ENCODE results near the gene FOXC1.
A peak's percentile ranks its signal among the peaks of the same experiment; 100 is the strongest.

The FOXC1 gene

DNA sequence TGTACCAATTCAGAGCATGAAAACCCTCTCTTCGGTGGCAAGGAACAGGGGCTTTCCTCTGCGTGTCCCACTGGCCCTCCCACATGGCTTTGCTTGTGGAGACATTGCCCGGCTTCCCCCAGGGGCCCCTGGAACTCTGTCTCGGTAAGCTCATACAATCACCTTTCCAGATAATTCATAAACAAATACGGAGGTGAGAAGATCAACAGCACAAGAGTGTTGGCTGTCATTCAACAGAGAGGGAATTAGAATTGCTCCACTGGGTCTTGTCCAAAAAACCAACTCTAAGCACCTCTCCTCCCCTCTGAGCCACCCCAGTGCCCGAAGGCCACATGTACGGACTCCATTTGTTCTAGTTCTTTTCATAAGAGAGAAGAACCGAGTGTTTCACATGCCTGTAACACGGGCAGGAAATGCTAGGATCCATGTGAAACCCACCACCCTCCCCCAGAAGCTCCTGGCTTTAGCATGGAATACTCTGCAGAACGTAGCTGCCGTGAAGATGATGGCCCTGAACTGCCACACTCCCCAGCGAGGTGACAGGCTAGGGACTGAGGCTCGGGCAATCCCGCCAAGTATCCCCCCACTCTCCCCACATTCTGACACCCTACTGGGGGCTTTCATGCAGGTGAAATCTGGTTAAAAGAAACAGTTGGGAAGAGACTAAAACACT is 24.6 kb upstream of the FOXC1 start:
- peak; percentile 36 for DNase-seq (ENCODE audit: low spot score)

DNA sequence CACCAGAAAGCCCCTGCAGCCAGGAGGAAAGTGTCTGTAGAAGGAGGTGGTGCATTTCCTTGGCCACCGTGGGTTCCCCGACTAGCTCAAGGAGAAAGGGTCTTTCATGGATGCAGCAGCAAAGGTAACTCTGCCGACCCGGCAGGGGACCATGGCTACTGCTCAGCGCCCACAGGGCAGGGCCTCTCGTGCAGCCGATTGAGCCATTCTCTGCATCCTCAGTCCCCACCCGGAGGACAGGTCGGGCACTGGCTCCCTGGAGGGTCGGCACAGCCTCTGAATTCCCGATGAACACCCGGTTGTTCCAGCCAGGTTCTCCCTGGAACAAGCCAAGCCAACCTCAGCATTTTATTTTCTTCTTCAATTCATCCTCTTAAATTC is 24.1 kb upstream of the FOXC1 start:
- no peak for DNase-seq (ENCODE audit: low spot score)

DNA sequence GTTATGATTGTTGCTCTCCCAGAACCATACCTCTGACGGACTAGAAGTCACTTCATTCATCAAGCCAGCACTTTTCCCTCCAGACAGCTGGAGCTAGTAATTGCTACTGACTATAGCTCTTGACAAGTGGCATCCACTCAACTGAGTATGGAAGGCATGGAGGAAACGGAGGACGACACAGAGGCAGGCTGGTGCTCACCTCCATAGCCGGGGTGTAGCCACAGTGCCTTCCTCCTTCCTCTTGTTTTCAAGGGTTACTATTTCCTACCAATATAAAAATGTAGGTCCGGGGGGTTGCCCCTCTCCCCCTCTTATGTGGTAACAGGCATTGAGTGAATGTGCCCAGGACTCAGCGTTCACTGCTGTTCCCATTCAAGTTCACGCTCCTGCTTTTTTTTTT is 23.5 kb upstream of the FOXC1 start:
- DNase-seq (ENCODE audit: low spot score): no peak

DNA sequence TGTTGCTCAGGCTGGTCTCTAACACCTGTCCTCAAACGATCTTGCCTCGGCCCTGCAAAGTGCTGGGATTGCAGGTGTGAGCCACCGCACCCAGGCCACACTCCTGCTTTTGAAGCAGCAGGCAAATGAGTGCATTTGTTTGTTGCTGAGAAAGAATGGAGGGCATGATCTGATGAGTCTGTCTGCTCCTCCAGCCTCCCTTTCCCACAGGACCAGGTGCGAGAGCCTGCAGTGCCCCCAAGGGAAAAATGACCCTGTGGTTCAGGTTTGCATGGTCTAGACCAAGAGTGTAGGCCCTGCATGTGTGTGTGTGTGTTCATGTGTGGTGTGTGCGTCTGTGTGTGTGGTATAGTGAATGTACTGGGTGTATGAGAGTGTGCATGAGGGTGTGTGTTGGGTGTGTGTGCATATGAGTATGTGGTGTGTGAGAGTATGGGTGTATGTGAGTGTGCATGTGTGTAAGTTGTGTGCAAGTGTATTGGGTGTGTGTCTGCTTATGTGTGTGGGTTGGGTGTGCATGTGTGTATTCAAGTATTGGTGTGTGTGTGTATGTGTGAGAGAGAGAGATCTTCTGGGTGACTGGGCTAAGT is 22.8 kb upstream of the FOXC1 start:
- DNase-seq (ENCODE audit: low spot score): no peak

DNA sequence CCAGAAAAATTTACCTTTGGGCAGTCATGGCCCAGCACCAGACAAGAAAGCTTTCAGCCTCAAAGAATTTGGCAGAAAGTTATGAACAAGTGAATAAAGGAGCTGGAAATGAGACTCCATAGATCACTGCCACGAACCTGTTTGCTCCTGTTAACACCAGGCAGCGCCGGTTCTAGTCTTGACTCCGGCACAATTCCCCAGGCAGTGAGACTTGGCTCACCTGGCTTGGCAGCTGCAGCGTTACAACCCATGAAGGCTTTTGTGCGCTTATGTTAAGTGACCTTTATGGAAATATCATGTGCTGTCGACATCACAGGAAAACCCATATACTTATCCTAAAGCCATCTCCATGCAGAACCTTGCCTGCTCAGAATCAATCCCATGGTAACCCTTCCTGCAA is 22.2 kb upstream of the FOXC1 start:
- DNase-seq (ENCODE audit: low spot score): no peak

DNA sequence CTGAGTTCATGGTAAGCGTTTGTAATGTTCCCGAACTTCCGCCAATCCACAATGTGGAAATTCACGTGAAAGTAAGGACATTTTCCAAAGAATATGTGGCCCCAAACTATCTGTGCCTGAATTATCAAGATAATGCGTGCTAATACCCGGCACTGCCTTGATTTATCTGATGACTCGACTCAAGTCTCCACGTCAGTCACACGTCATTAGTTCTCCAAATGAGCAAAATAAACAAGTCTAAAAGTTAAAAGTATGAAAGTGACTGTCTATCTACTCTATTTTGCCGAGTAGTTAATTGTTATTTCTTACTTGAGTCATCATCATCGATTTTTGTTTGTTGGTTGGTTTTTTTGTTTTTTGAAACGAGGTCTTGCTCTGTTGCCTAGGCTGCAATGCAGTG is 21.7 kb upstream of the FOXC1 start:
- no peak for DNase-seq (ENCODE audit: low spot score)

DNA sequence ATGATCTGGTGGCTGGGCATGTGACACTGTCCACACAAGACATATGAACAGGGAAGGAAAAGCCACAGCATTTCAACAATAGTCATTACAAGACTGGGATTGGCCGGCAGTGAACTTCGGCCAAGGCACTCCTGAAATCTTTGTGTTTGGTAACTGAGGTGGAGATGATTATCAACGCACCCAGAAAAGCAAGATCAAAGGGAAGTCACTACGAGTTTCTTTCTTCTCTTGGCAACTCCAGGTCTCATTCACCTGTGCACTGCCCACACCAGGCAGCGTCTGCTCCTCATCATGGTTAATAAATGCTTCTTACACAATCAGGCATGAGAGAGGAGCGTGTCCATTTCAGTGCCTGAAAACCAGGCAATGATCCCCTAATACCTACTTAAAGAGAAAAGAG is 20.5 kb upstream of the FOXC1 start:
- no peak for DNase-seq (ENCODE audit: low spot score)

DNA sequence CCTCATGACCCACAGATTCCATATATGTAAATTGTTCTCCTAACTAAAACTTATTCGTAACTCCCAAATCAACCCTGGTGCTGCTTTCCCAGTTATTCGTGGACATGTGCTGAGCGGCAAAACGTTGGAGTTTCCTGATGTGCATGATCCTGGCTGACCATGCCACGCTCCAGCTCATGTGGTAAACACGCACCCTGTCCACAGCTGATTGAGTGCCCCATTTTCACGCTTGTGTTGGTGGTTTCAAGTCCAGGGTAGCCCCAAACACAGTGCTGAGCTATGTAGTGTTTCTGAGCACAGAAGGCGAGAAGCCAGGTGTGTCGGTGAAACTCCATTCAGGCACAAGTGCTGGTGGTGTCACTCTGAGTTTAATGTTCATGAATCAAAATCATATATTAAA is 19.1 kb upstream of the FOXC1 start:
- peak; percentile 34 for DNase-seq (ENCODE audit: low spot score)

DNA sequence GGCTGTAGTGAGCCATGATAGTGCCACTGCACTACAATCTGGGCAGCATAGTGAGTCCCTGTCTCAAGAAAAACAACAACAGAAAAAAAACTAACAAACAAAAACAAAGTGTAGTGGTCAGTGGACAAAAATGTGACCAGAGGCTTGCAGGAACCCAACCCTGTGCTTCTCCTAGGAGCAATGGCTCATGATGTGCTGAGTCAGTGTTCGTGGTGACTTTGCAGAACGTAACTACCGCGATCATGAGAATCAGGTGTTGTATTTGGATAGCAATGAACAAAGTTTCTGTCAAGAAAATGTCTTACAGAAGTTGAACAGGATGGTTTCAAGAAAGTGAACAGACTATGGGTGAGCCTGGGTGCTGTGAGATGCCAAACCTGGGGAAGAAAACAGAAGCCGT is 18.5 kb upstream of the FOXC1 start:
- DNase-seq (ENCODE audit: low spot score): peak; percentile 44

DNA sequence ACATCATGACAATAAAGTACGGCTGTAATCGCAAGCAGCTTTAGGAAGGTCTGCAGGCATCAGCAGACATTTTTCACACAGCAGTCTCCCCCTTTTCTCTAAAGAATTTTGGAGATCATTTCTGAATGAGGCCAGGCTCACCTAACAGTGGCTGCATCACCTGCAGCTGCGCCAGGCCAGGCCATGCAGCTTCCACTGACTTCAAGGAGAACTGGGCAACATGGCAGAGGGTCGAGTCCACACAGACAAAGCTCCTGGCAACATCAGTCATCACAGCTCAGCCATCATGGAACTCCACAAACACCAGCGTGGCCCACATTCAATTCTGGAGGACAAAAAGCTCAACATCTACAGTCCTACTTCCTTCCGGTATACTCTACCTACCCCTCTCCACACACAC is 17.8 kb upstream of the FOXC1 start:
- DNase-seq (ENCODE audit: low spot score): peak; percentile 36

DNA sequence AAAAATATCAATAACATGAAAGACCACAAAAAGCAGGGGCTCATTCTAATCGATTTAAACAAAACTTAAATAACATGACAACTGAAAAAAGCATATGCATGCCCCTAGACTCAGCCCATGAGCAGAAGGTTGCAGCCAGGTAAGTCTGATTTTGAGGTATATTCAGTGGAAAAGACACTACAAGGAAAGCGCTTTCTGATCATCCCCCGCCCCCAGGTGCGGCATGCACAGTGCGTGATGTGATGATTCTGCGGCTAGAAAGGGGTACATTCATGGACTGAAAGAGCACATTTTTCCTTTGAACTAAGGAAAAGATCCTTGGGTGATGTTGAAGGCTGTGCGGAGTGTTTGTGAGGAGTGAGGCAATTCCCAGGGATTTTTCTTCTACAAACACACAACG is 16.9 kb upstream of the FOXC1 start:
- DNase-seq (ENCODE audit: low spot score): peak; percentile 26

DNA sequence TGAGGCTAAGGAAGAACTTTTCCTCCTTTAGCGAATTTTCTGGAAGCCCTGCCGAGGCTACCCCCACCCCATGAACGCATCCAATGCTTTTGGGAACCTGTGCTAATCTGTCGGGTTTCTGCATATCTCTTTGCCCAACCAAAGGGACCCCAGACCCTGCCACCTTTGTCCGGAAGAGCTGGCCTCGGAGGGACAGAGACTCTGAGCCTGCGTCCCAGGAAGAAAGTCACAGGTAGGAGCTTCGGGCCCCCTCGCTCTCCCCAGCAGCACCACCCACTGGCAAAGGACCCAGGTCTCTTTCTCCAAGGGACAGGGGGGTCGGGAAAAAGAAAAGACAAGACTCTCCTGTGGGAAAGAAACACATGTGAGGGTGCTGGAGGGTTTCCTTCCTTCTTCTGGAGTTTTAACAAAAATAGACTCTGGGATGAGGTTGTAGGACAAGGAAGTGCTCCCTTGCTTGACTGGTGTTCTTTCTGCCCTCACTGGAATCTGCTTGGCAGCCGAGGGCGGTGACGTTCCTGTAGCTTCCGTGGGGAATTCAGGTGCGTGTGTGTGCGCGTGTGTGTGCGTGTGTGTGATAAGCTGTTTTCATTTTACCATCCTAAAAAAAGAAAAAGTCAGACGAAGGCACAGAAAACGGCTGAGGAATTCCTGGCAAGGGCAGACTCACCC is 16.3 kb upstream of the FOXC1 start:
- DNase-seq (ENCODE audit: low spot score): peak; percentile 60

DNA sequence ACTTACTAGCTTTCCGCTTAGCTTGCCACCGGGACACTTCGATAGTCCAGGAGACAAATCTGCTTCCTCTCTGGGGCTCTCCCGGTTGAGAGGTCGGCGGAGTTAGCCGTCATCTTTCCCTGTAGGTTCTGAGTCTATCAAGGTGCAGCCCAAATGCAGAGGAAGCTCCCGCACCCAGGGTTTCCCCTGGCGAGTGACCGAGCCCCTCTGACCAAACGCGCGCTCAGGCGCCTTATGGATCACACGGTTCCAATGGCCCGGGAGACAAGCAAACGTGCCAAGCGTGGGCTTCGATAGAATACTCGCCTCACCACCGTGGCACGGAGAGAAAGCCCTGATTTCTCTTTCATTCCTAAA is 15.8 kb upstream of the FOXC1 start:
- DNase-seq (ENCODE audit: low spot score): peak; percentile 51

DNA sequence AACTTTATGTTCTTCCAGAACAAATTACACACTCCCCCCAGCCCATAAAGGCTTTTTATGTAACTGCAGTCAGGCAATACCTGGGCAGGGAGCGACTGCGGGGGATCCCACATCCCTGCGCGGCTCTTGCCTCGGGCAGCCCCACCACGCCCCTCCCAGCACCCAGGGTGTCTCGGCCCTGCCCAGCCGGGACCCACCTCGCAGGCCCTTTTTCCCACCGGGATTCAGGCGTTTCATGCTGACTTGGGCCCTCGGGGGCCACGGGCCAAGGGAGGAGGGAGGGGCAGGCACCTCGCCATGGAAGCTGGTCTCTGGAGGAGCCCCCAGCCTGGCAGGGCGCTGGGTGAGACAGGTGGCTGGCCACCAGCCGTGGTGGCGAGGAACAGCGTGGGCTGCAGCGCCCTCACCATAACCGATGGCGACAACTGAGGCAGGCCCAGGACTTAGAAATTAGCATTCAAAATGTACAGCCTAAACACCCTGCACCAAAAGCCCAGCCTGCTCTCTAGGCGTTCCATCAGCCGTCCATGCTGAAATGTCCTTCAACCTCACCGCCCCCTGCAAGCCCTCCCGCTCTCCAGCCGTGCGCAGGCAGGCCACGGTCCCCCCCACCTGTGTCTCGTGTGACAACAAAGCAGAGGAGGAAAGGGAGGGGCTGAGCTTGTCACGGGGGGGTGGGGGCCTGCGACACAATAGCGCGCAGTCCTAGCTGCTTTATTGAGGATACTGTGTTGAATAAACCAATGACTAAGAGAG is 15.1 kb upstream of the FOXC1 start:
- peak; percentile 55 for DNase-seq (ENCODE audit: low spot score)

DNA sequence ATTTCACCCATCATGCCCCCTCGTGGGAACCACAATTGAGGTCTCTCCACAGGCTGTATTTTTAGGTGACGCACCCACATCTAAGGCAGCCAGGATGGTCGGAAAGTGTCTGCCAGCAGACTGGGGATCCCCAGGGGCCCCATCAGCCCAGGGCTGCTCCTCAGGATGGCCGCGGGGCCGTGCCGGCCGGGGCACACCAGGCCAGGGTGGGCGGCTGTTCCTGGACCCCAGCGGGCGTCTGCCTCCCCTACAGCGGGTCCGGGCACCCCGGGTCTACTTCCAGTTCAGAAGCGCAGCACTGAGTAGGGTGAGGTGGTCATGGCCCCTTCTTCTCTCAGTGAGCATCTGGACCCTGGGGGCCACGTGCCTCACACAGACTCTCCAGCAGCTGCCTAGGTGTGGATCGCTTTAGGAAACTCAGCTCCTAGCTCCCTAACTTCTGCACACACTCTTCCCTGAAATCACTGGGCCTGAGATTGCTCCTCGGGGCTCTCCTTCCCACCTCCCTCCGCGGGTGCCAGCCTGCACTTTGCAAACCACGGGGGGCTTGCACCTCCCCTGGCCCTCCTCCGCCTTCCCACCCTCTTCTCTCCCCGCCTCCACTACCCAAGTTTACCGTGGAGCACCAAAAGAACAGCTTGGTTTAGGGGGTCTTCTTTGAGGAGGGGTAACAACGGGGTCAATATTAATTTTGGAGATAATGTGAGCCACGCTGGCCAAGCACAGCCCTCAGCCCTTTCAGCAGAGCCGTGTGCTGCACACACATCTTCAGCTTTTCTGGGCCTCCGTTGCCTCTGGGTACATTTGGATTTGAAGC is 14.2 kb upstream of the FOXC1 start:
- DNase-seq (ENCODE audit: low spot score): peak; percentile 46

DNA sequence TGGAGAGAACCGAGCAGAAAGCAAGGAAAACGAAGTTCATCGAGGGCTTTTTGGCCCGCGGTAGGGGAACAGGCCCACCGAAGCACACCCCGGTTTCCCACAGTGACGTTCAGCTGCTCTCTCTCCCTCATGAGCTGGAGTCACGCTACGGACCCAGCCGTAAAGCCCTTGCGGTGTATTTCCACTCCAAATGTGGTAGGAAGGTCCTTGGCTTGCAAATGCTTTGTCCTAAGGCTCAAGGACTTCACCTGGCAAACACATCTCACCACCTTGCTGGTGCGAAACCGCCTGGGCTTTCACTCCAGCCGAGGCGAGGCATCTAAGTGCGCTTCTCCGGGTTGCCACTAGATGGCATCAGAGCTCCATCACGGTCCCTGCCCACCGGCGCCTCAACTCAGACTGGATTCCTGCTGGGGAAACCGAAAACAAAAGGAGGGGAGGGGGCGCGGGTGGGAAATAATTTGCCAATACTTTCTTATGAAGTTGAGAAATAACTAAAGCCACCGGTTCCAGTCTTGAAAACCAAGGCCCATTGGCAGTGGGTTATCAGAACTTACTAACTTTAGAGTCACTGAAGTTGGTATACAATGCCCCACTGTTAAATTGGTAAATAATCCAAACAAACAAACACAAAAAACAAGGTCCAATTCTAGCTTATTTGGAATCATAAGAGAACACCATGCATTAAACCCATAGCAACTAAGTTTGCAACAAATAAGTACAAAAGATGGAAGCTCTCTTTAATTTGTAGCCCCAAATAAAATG is 13.4 kb upstream of the FOXC1 start:
- DNase-seq (ENCODE audit: low spot score): peak; percentile 83

DNA sequence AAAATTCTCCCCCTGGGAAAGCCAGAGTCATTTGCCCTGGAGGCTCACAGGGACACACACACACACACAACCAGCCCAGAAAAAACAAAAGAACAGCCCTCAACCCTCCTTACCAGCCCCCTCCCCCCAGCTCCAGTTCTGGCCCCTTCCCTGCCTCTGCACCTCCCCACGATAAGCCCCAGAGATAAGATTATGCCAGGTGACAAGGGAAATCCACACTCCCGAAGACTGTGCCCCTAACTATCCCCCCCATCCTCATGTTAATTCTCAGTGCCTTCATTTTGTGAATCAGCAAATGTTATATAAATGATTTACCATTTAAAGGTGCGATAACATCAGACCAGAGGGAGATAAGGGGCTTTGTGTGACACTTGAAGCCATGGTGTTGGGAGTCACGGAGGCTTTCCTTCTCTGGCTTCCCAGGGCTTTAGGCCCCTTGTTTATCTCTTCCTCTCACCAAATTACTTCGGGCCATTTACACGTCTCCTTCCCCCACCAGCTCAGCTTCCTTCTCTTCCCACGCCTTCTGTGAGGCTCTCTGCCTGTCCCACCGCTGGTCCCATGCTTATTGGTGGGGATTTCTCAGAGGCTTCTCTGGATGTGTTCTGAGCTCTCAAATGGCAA is 12.5 kb upstream of the FOXC1 start:
- no peak for DNase-seq (ENCODE audit: low spot score)

DNA sequence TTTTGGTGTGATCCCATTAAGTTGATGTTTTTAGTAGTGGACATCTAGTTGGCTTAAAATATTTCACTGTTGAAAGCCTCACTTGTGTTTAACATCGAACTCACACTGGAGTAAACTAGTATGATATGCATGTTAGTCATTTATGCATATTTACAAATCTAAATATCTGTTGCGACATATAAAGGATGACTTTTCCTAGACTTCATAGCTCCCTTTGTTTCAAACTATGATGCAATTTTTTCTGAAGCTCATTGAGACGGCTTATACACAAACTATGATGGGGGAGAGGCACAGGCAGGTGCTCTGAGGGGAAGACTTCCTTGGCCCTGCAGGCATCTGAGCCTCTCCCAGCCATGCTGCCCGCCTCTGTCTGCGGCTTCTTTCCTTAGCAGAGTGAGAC is 11.8 kb upstream of the FOXC1 start:
- no peak for DNase-seq (ENCODE audit: low spot score)

DNA sequence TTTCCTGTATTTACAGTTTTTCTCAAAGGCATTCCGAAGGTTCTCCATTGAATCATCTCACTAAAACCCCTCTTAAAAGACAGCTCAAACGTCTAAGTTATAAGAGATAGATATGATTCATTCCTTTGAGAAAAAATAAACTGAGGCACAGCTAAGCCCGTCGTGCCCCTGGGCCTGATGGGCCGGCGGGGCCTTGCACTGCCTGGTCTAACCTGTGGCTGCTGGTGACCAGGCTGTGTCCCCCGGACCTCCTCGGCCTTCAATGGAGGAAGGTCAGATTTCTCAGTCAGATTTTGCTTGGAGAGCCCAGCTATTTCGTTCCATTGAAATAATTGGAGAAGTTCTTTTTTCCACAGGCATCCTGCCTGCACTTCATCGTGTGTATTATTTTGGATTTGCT is 11.3 kb upstream of the FOXC1 start:
- DNase-seq (ENCODE audit: low spot score): no peak

DNA sequence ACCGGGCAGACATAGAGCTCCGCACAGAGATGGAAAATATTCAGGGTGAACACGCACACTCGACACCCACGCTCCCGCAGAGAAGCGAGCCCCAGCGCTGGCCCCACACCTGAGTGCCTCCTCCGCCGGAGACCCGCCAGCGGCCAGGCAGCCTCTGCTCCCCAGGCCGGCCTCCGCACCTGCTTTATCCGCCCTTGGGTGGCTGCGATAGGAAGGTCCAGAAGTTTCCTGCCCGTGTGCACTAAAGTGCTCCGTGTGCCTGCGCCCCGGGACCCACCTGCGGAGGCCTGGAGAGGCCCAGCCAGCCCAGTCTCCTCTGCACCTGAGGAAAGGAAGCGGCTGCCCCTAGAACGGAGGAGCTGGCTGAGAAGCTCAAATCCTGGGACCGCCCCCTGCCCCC is 10.8 kb upstream of the FOXC1 start:
- no peak for DNase-seq (ENCODE audit: low spot score)

DNA sequence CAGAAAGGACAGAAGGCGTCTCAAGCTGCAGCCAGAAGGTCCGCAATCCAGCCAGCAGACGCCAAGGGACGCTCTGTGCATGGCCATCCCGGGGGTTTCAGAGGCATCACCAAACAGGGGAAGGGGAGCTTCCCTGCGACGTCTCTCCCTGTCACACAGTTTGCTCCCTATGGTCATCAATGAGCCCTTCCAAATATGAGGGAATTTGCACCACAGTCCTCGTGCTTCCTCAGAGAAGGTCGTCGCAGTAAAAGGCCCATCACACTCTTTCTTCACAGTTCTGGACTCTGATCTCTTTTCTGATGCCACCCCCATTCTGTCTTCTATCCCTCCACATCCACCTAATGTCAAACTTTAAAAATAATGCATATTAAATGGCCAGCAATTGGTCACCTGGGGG is 10.2 kb upstream of the FOXC1 start:
- no peak for DNase-seq (ENCODE audit: low spot score)
